H1 (cell line): ENCODE measurements around the gene YOD1. TPM values are rescaled to one million over a fixed set of nuclear protein-coding genes. Genes with fewer than 3 reads are reported as not detected.
A peak's percentile ranks its signal among the peaks of the same experiment; 100 is the strongest.

Source experiments
- CTCF ChIA-PET: fragments of 300-600 bp; sonication (Branson Sonifier 250); formaldehyde crosslinking; loops from one replicate; lab custom pipeline; 2021; ENCODE audit not compliant: partially characterized antibody; lab: Charles Lee
- POLR2A ChIA-PET: fragments of 300-600 bp; sonication (Branson Sonifier 250); formaldehyde crosslinking; loops from one replicate; lab custom pipeline; 2021; ENCODE audit warnings: inconsistent platforms; ENCODE audit not compliant: partially characterized antibody; lab: Charles Lee
- DNase-seq, 2 experiments: peaks; one replicate each; pipeline versions ENCODE4 v3.0.0 to v3.0.0-alpha.2; 2010 to 2022; ENCODE audit warnings: low spot score in 2 of 2, low read depth in 1 of 2, mixed read lengths in 1 of 2
- FAIRE-seq: peaks from 2 replicates; lab custom pipeline; 2011; peaks lifted over from hg19 to GRCh38; lab: Jason Lieb, UNC
- H2AFZ ChIP-seq: 2 replicates; pipeline ENCODE4 v1.8.1; 2012; ENCODE audit warnings: low read length, inconsistent platforms
- H2AK5ac ChIP-seq: 2 replicates; pipeline ENCODE4 v1.6.1; 2013; ENCODE audit warnings: low read depth, low read length
- H2BK120ac ChIP-seq: replicated peaks from 2 replicates; pipeline ENCODE3; 2013; ENCODE audit warnings: low read depth, low read length, inconsistent platforms
- H2BK12ac ChIP-seq: 2 replicates; pipeline ENCODE4 v1.6.1; 2013; ENCODE audit warnings: low read depth, low read length
- H2BK15ac ChIP-seq: 2 replicates; pipeline ENCODE4 v1.6.1; 2013; ENCODE audit warnings: low read length
- H2BK20ac ChIP-seq: 2 replicates; pipeline ENCODE4 v1.6.1; 2013; ENCODE audit warnings: low read length
- H2BK5ac ChIP-seq: 2 replicates; pipeline ENCODE4 v1.6.1; 2013; ENCODE audit warnings: low read depth, low read length
- H3K14ac ChIP-seq: 2 replicates; pipeline ENCODE4 v1.6.1; 2013; ENCODE audit warnings: inconsistent platforms; ENCODE audit not compliant: insufficient read length
- H3K18ac ChIP-seq: 2 replicates; pipeline ENCODE4 v1.6.1; 2013; ENCODE audit warnings: low read length; ENCODE audit errors: extremely low read depth
- H3K23ac ChIP-seq: 2 replicates; pipeline ENCODE4 v1.6.1; 2013; ENCODE audit warnings: inconsistent platforms; ENCODE audit not compliant: insufficient read length
- H3K23me2 ChIP-seq: 2 replicates; pipeline ENCODE4 v1.6.1; 2013; ENCODE audit warnings: low read depth, low read length
- H3K27ac ChIP-seq: 2 replicates; pipeline ENCODE4 v1.6.1; 2011; ENCODE audit warnings: low read depth, low read length, inconsistent platforms
- H3K27me3 ChIP-seq, 4 experiments: replicated peaks in 1 of 4; 1 replicate in 1 of 4; 2 replicates in 3 of 4; pipeline versions ENCODE4 v1.6.1 to v1.8.1; 2011 to 2013; ENCODE audit warnings: low read length in 3 of 4, mild to moderate bottlenecking in 3 of 4, inconsistent platforms in 2 of 4, mixed read lengths in 2 of 4, moderate library complexity in 1 of 4; ENCODE audit not compliant: control insufficient read depth in 3 of 4, insufficient read depth in 3 of 4; ENCODE audit errors: extremely low read depth in 1 of 4
- H3K36me3 ChIP-seq, 4 experiments: 2 replicates each; pipeline versions ENCODE4 v1.6.1 to v1.8.1; 2011 to 2013; ENCODE audit warnings: mild to moderate bottlenecking in 4 of 4, low read length in 3 of 4, moderate library complexity in 2 of 4, control low read depth in 1 of 4, inconsistent platforms in 1 of 4; ENCODE audit not compliant: insufficient read depth in 4 of 4, control insufficient read depth in 2 of 4
- H3K4ac ChIP-seq: replicated peaks from 2 replicates; pipeline ENCODE3; 2013; ENCODE audit warnings: low read length, low read depth, mixed read lengths, inconsistent platforms; ENCODE audit not compliant: insufficient read length
- H3K4me1 ChIP-seq, 4 experiments: replicated peaks in 1 of 4; 1 replicate in 1 of 4; 2 replicates in 3 of 4; pipeline versions ENCODE4 v1.6.1 to v1.8.1; 2011 to 2013; ENCODE audit warnings: low read length in 3 of 4, inconsistent platforms in 2 of 4, mixed read lengths in 1 of 4; ENCODE audit not compliant: insufficient read depth in 4 of 4, control insufficient read depth in 3 of 4
- H3K4me2 ChIP-seq, 2 experiments: 2 replicates each; pipeline versions ENCODE4 v1.6.1 to v1.8.1; 2011 to 2013; ENCODE audit warnings: low read depth in 2 of 2, low read length in 2 of 2, control low read depth in 1 of 2, inconsistent platforms in 1 of 2, mild to moderate bottlenecking in 1 of 2; ENCODE audit not compliant: insufficient read depth in 1 of 2
- H3K4me3 ChIP-seq, 4 experiments: fragments of 200-600, 300-600 bp in 1 of 4; sonication (generic), shearing (Covaris generic), sonication (Bioruptor Twin) in 1 of 4; 2 replicates each; pipeline versions ENCODE4 v1.5.1 to v1.8.1; 2011 to 2016; ENCODE audit warnings: low read length in 4 of 4, low read depth in 3 of 4, control low read depth in 2 of 4, inconsistent platforms in 2 of 4, mild to moderate bottlenecking in 2 of 4, mixed read lengths in 1 of 4, moderate library complexity in 1 of 4; ENCODE audit not compliant: insufficient read depth in 2 of 4; ENCODE audit errors: extremely low read depth in 1 of 4
- H3K56ac ChIP-seq: replicated peaks from 2 replicates; pipeline ENCODE3; 2013; ENCODE audit warnings: low read depth, mild to moderate bottlenecking, mixed read lengths, low read length, inconsistent platforms; ENCODE audit not compliant: insufficient read length
- H3K79me1 ChIP-seq: 2 replicates; pipeline ENCODE4 v1.6.1; 2013; ENCODE audit warnings: low read depth, low read length, control low read depth
- H3K79me2 ChIP-seq, 2 experiments: 2 replicates each; pipeline versions ENCODE4 v1.6.1 to v1.8.1; 2012 to 2013; ENCODE audit warnings: low read length in 2 of 2, mild to moderate bottlenecking in 2 of 2, inconsistent platforms in 1 of 2; ENCODE audit not compliant: insufficient read depth in 2 of 2, control insufficient read depth in 1 of 2
- H3K9ac ChIP-seq, 4 experiments: replicated peaks in 1 of 4; 1 replicate in 1 of 4; 2 replicates in 3 of 4; pipeline versions ENCODE4 v1.6.1 to v1.8.1; 2011 to 2013; ENCODE audit warnings: low read depth in 3 of 4, low read length in 3 of 4, control low read depth in 2 of 4, mild to moderate bottlenecking in 2 of 4, moderate library complexity in 2 of 4, inconsistent platforms in 1 of 4; ENCODE audit errors: extremely low read depth in 1 of 4
- H3K9me3 ChIP-seq, 2 experiments: 2 replicates each; pipeline versions ENCODE4 v1.6.1 to v1.8.1; 2012 to 2013; ENCODE audit warnings: mild to moderate bottlenecking in 2 of 2, moderate library complexity in 2 of 2, control low read depth in 1 of 2, inconsistent platforms in 1 of 2, low read depth in 1 of 2, low read length in 1 of 2, mixed read lengths in 1 of 2; ENCODE audit not compliant: insufficient read depth in 2 of 2
- H4K20me1 ChIP-seq, 2 experiments: replicated peaks in 1 of 2; 2 replicates each; pipeline versions ENCODE3 to v1.8.1; 2011 to 2013; ENCODE audit warnings: inconsistent platforms in 2 of 2, low read length in 2 of 2, mild to moderate bottlenecking in 1 of 2; ENCODE audit not compliant: insufficient read depth in 2 of 2, control insufficient read depth in 1 of 2
- H4K5ac ChIP-seq: 2 replicates; pipeline ENCODE4 v1.6.1; 2013; ENCODE audit warnings: low read length, low read depth, mixed read lengths, inconsistent platforms; ENCODE audit not compliant: insufficient read length
- H4K8ac ChIP-seq: 2 replicates; pipeline ENCODE4 v1.8.0; 2013; ENCODE audit warnings: mild to moderate bottlenecking, moderate library complexity, low read length, inconsistent platforms; ENCODE audit not compliant: insufficient read depth; ENCODE audit errors: extremely low read depth
- H4K91ac ChIP-seq: replicated peaks from 2 replicates; pipeline ENCODE3; 2013; ENCODE audit warnings: low read length, mixed read lengths, inconsistent platforms; ENCODE audit not compliant: insufficient read length
- NANOG ChIP-seq: IDR thresholded peaks from 2 replicates; pipeline ENCODE4 v1.6.1; 2011; ENCODE audit warnings: low read length, low read depth, mild to moderate bottlenecking, inconsistent platforms; ENCODE audit not compliant: insufficient read depth, poor library complexity, severe bottlenecking
- SIRT6 ChIP-seq: IDR thresholded peaks from one replicate; pipeline ENCODE4 v1.7.1; 2012; ENCODE audit warnings: low read length, inconsistent platforms
- WGBS, 2 experiments: shearing (Covaris generic) in 1 of 2; methylation state at CpG; one replicate each; pipeline versions ENCODE4 v1.1.6 to v1.1.7; 2013 to 2015; ENCODE audit warnings: low lambda C conversion rate in 2 of 2, mixed read lengths in 2 of 2, inconsistent platforms in 1 of 2, low coverage in 1 of 2, missing lambda C conversion rate in 1 of 2; ENCODE audit not compliant: insufficient replicate concordance in 2 of 2, insufficient coverage in 1 of 2, insufficient read length in 1 of 2; ENCODE audit errors: extremely low coverage in 1 of 2, missing lambda C conversion rate in 1 of 2; 5-methylcytosine and 5-hydroxymethylcytosine counted together
- polyA plus RNA-seq, 7 experiments: library from polyadenylated mRNA; depleted of rRNA in 3 of 7; stranded (reverse) in 5 of 7; unstranded in 2 of 7; fragments of >200 nt in 5 of 7; fragments of 200-250 nt in 2 of 7; gene quantifications; 1 replicate in 5 of 7; 2 replicates in 1 of 7; 4 replicates in 1 of 7; pipeline versions ENCODE4 v1.2.1 to v1.2.3, GENCODE V29; 2011 to 2013; ENCODE audit warnings: missing spikeins in 2 of 7, mixed read lengths in 2 of 7
- total RNA-seq: library from RNA; stranded (reverse); fragmentation: NEBNext Ultra II Directional; extraction: Animal tissue kit (Norgen Biotek cat#: 25700); gene quantifications from 2 replicates; pipeline ENCODE4 v1.2.1, GENCODE V29; 2021

The YOD1 gene
- total and polyA plus RNA-seq, 2 of the 8 experiments (the other 6 are each of a cell fraction or from before 2014, with no cell fraction given): 1.9 to 11.8 TPM

GRCh38 chr1:207033302-207033701 is 17.7 kb downstream of the YOD1 start:
- peak overlapping the region; percentile 60; the same call in 1 of the 2 replicates for H2BK12ac ChIP-seq
- no peak overlapping the region for H2BK120ac ChIP-seq
- peak overlapping the region; percentile 38 to 45; a peak in 3 of 4 replicates for H3K4me2 ChIP-seq
- FAIRE-seq (no peak), DNase-seq (no peak)
- peak overlapping the region; percentile 55; the same call in 1 of the 2 replicates for H3K27ac ChIP-seq
- no peak overlapping the region for H2BK15ac ChIP-seq
- CTCF ChIA-PET: interaction anchor here (0.7 to 6.1 kb wide), 10 partner anchors 9 to 52 kb away, joined by 3 to 40 read pairs (median 4); partner anchors contain the start of genes PFKFB2 and YOD1
- no peaks in the 10 kb centered on the region for H3K9me3 ChIP-seq
- H3K23me2 ChIP-seq: no peaks in the 10 kb centered on the region
- peak overlapping the region; percentile 38 for H4K91ac ChIP-seq
- peak overlapping the region; percentile 36 for H4K5ac ChIP-seq
- no peak overlapping the region for H2BK20ac ChIP-seq
- peak overlapping the region; percentile 91 for H2AFZ ChIP-seq
- H3K9ac ChIP-seq: no peak overlapping the region
- H2BK5ac ChIP-seq: peak overlapping the region; percentile 72; the same call in 1 of the 2 replicates
- no peaks in the 10 kb centered on the region for H3K79me2 ChIP-seq
- no peak overlapping the region; the same call in 1 of the 2 replicates for H2AK5ac ChIP-seq
- H3K23ac ChIP-seq: no peak overlapping the region
- no peaks in the 10 kb centered on the region for H3K79me1 ChIP-seq
- H3K4me1 ChIP-seq: peaks cover 4 to 17% (median 12%) of the 10 kb centered on the region in 4 experiments; a peak in 6 of 7 replicates
- no peak overlapping the region for H3K4ac ChIP-seq
- no peaks in the 10 kb centered on the region for H4K20me1 ChIP-seq
- no peaks in the 10 kb centered on the region for H3K27me3 ChIP-seq
- no peak overlapping the region for H4K8ac ChIP-seq
- POLR2A ChIA-PET: interaction anchor here (1.4 to 3.2 kb wide), 5 partner anchors 8 to 24 kb away, joined by 6 to 16 read pairs (median 9); partner anchors contain the start of genes PFKFB2 and YOD1
- no peak overlapping the region for H3K14ac ChIP-seq
- no peaks in the 10 kb centered on the region for H3K36me3 ChIP-seq
- 84% methylated on average over 2 of the region's 2 CpGs; no CpG with 5 or more reads in 1 of the 2 experiments for WGBS, 2 experiments
- H3K56ac ChIP-seq: no peak overlapping the region
- no peak for TF ChIP-seq NANOG
- TF ChIP-seq SIRT6: no peak
- peak overlapping the region in 1 of 4 experiments; percentile 50; a peak in 1 of 8 replicates for H3K4me3 ChIP-seq
- no peak overlapping the region for H3K18ac ChIP-seq
